K562 (cell line): ENCODE measurements around the gene ALDH18A1. TPM values are rescaled to one million over a fixed set of nuclear protein-coding genes. Genes with fewer than 3 reads are reported as not detected.

Experiments used
- ATAC-seq: fragments of 200-7000 bp; cut with Tn5 transposase; 3 replicates; pipeline ENCODE4 v1.9.1; 2020; ENCODE audit warnings: moderate library complexity
- BruUV-seq: library from RNA; stranded (reverse); fragments of 400-500 nt; replicated peaks from 2 replicates; lab custom pipeline; 2021; lab: Mats Ljungman, UMichigan
- CTCF ChIA-PET: fragments of 300-600 bp; formaldehyde crosslinking; extraction: SDS; loops from one replicate; lab custom pipeline; 2021; ENCODE audit warnings: low intra/inter-chr PET ratio; lab: Yijun Ruan, JAX
- POLR2A ChIA-PET: fragments of 300-600, 350-650 bp; sonication (Branson Sonifier 250); formaldehyde crosslinking; extraction: SDS; loops from one replicate; lab custom pipeline; 2021; ENCODE audit warnings: antibody characterized with exemption, inconsistent platforms; lab: Yijun Ruan, JAX
- DNase-seq, 4 experiments: peaks; one replicate each; pipeline versions ENCODE4 v3.0.0 to v3.0.0-alpha.2; 2011 to 2018; ENCODE audit warnings: low spot score in 3 of 4, mixed read lengths in 3 of 4; ENCODE audit errors: extremely low read depth in 1 of 4
- FAIRE-seq: peaks from 2 replicates; lab custom pipeline; 2011; peaks lifted over from hg19 to GRCh38; lab: Jason Lieb, UNC
- H2AFZ ChIP-seq: 2 replicates; pipeline ENCODE4 v1.6.0; 2011; ENCODE audit warnings: low read depth, low read length, control low read depth, inconsistent platforms
- H3K27ac ChIP-seq: fragments of 200-600 bp; 3 replicates; pipeline ENCODE4 v1.8.0; 2011; ENCODE audit warnings: low read depth, mild to moderate bottlenecking, control low read depth, inconsistent platforms, low read length, moderate library complexity, mixed read lengths; ENCODE audit errors: extremely low read depth
- H3K27me3 ChIP-seq, 2 experiments: fragments of 300-600 bp in 1 of 2; 2 replicates in 1 of 2; 3 replicates in 1 of 2; pipeline versions ENCODE4 v1.6.0 to v1.8.0; 2011; ENCODE audit warnings: inconsistent platforms in 2 of 2, low read length in 2 of 2, mild to moderate bottlenecking in 1 of 2, mixed read lengths in 1 of 2, moderate library complexity in 1 of 2; ENCODE audit not compliant: control insufficient read depth in 2 of 2, insufficient read depth in 2 of 2
- H3K36me3 ChIP-seq: fragments of 300-600 bp; 3 replicates; pipeline ENCODE4 v1.8.0; 2011; ENCODE audit warnings: mild to moderate bottlenecking, low read length, inconsistent platforms; ENCODE audit not compliant: control insufficient read depth, insufficient read depth
- H3K4me1 ChIP-seq, 2 experiments: fragments of 200-600 bp in 1 of 2; replicated peaks in 1 of 2; 2 replicates in 1 of 2; 3 replicates in 1 of 2; pipeline versions ENCODE4 v1.5.1 to v1.8.0; 2011; ENCODE audit warnings: inconsistent platforms in 2 of 2, low read length in 2 of 2, mild to moderate bottlenecking in 1 of 2, mixed read lengths in 1 of 2, moderate library complexity in 1 of 2; ENCODE audit not compliant: control insufficient read depth in 2 of 2, insufficient read depth in 2 of 2
- H3K4me2 ChIP-seq: 2 replicates; pipeline ENCODE4 v1.6.1; 2011; ENCODE audit warnings: low read length, control low read depth, inconsistent platforms, mixed read lengths; ENCODE audit not compliant: insufficient read depth
- H3K4me3 ChIP-seq: fragments of 200-600 bp; sonication (generic), shearing (Covaris generic); 2 replicates; pipeline ENCODE4 v1.5.1; 2016; ENCODE audit warnings: control low read depth, inconsistent platforms
- H3K79me2 ChIP-seq: fragments of 200-600 bp; 3 replicates; pipeline ENCODE4 v1.8.0; 2011; ENCODE audit warnings: low read length, inconsistent platforms; ENCODE audit not compliant: control insufficient read depth, insufficient read depth
- H3K9ac ChIP-seq, 2 experiments: 2 replicates each; pipeline versions ENCODE4 v1.6.0 to v1.6.1; 2011; ENCODE audit warnings: low read depth in 2 of 2, low read length in 2 of 2, control low read depth in 1 of 2, inconsistent platforms in 1 of 2, mild to moderate bottlenecking in 1 of 2, mixed read lengths in 1 of 2; ENCODE audit not compliant: insufficient read depth in 1 of 2
- H3K9me1 ChIP-seq: one replicate; pipeline ENCODE4 v1.6.0; 2011; ENCODE audit warnings: inconsistent platforms, mild to moderate bottlenecking, low read length, moderate library complexity; ENCODE audit not compliant: control insufficient read depth, insufficient read depth
- H3K9me3 ChIP-seq: replicated peaks from 2 replicates; pipeline ENCODE4 v1.5.1; 2011; ENCODE audit warnings: low read depth, low read length, inconsistent platforms; ENCODE audit not compliant: control insufficient read depth, insufficient read depth
- H4K20me1 ChIP-seq: replicated peaks from 2 replicates; pipeline ENCODE4 v1.6.1; 2011; ENCODE audit warnings: low read length, inconsistent platforms, mixed read lengths; ENCODE audit not compliant: control insufficient read depth, insufficient read depth
- ARID4B ChIP-seq: sonication (generic); formaldehyde crosslinking; IDR thresholded peaks from 2 replicates; pipeline ENCODE4 v1.8.0; 2022; ENCODE audit warnings: mild to moderate bottlenecking, missing genetic modification reagents
- BDP1 ChIP-seq: IDR thresholded peaks from 3 replicates; pipeline ENCODE4 v1.6.1; 2011; ENCODE audit not compliant: insufficient read length, insufficient read depth
- ESRRA ChIP-seq: fragments of 450-650 bp; IDR thresholded peaks from 2 replicates; pipeline ENCODE4 v1.6.1; 2014; ENCODE audit warnings: low read depth, mild to moderate bottlenecking, moderate library complexity, borderline replicate concordance
- FOXK1 ChIP-seq: sonication (generic); formaldehyde crosslinking; IDR thresholded peaks from 2 replicates; pipeline ENCODE4 v1.8.0; 2022; ENCODE audit warnings: missing genetic modification reagents, mild to moderate bottlenecking, borderline replicate concordance
- GABPA ChIP-seq: fragments of 200-800 bp; sonication (Bioruptor generic); conservative IDR thresholded peaks from 2 replicates; pipeline ENCODE4 v1.6.1; 2016; ENCODE audit warnings: low read depth, missing genetic modification characterization, missing compliant biosample characterization
- HNRNPUL1 ChIP-seq: fragments of 200-400 bp; formaldehyde crosslinking; IDR thresholded peaks from 2 replicates; pipeline ENCODE4 v1.6.1; 2017; ENCODE audit warnings: low read length
- KDM4B ChIP-seq, 2 experiments: fragments of 450-650 bp in 1 of 2; sonication (generic) in 1 of 2; IDR thresholded peaks; 2 replicates each; pipeline ENCODE4 v1.6.1; 2016 to 2017; ENCODE audit warnings: borderline replicate concordance in 2 of 2, antibody characterized with exemption in 1 of 2, low read depth in 1 of 2, mild to moderate bottlenecking in 1 of 2
- OTX1 ChIP-seq: fragments of 450-650 bp; formaldehyde crosslinking; IDR thresholded peaks from 2 replicates; pipeline ENCODE4 v1.4.0; 2022; ENCODE audit warnings: mild to moderate bottlenecking
- RHOXF2B ChIP-seq: fragments of 250-450 bp; sonication (Bioruptor Pico); conservative IDR thresholded peaks from 2 replicates; pipeline ENCODE4 v1.5.1; 2021
- SAFB2 ChIP-seq: fragments of 200-400 bp; formaldehyde crosslinking; IDR thresholded peaks from 2 replicates; pipeline ENCODE4 v1.6.1; 2018; ENCODE audit warnings: borderline replicate concordance, low read length, low read depth, moderate library complexity; ENCODE audit not compliant: severe bottlenecking
- ZNF175 ChIP-seq: fragments of 200-800 bp; sonication (Bioruptor generic); IDR thresholded peaks from 2 replicates; pipeline ENCODE4 v1.6.1; 2016; ENCODE audit warnings: low read depth, mild to moderate bottlenecking, missing genetic modification characterization, missing compliant biosample characterization
- ZNF184 ChIP-seq: sonication (generic); formaldehyde crosslinking; IDR thresholded peaks from 2 replicates; pipeline ENCODE4 v1.5.0; 2020; ENCODE audit warnings: missing genetic modification reagents
- WGBS: fragments of 100-300 bp; shearing (Covaris generic); methylation state at CpG from one replicate; pipeline ENCODE4 v1.1.6; 2016; ENCODE audit warnings: low coverage, mixed read lengths; ENCODE audit not compliant: insufficient coverage; ENCODE audit errors: missing lambda C conversion rate; 5-methylcytosine and 5-hydroxymethylcytosine counted together
- in situ Hi-C: fragments of 300-500 bp; cut with MboI; formaldehyde crosslinking; loops from 4 replicates; pipeline ENCODE4 v1.15.0; 2018; ENCODE audit warnings: inconsistent platforms, mixed read lengths
- intact Hi-C: fragments of 100-400 bp; cut with micrococcal nuclease; formaldehyde crosslinking; loops from 2 replicates; pipeline ENCODE4 v1.14.2; 2022
- polyA plus RNA-seq, 8 experiments: library from polyadenylated mRNA; depleted of rRNA in 4 of 8; stranded (reverse) in 5 of 8; unstranded in 3 of 8; fragments of >200 nt; fragmentation: Nextera tagmentation in 2 of 8; fragmentation: Illumina TruSeq in 1 of 8; extraction: Ambion mirVana in 2 of 8; extraction: Trizol in 1 of 8; gene quantifications; 2 replicates each; pipeline versions ENCODE4 v1.2.1 to v1.2.3, GENCODE V29; 2011 to 2014; ENCODE audit warnings: inconsistent platforms in 1 of 8, missing spikeins in 1 of 8
- total RNA-seq, 7 experiments: library from RNA; depleted of rRNA in 6 of 7; stranded (reverse); fragments of >200 nt in 6 of 7; fragmentation: Illumina TruSeq in 2 of 7; extraction: Trizol in 2 of 7; gene quantifications; 2 replicates each; pipeline versions ENCODE4 v1.2.1 to v1.2.3, GENCODE V29; 2011 to 2021; ENCODE audit warnings: low replicate concordance in 1 of 7
- TF ChIP-seq, protein P1 (sequence below): fragments of 250-450 bp; sonication (Bioruptor Pico); IDR thresholded peaks from 2 replicates; pipeline ENCODE4 v1.8.0; 2022; ENCODE audit warnings: moderate library complexity, mild to moderate bottlenecking, inconsistent platforms
- TF ChIP-seq, protein P2 (sequence below): sonication (generic); formaldehyde crosslinking; IDR thresholded peaks from 2 replicates; pipeline ENCODE4 v1.8.0; 2022; ENCODE audit warnings: mild to moderate bottlenecking, low read depth, missing genetic modification reagents
- TF ChIP-seq, protein P3 (sequence below): sonication (generic); formaldehyde crosslinking; IDR thresholded peaks from 2 replicates; pipeline ENCODE4 v1.5.0; 2020; ENCODE audit warnings: missing genetic modification reagents

Gene ALDH18A1
- total and polyA plus RNA-seq, 9 of the 15 experiments (the other 6 are each of a cell fraction or from before 2014, with no cell fraction given): 12.0 to 83.3 (median 43.8) TPM

- peak within 1 kb of the TSS; percentile 67 for H3K4me3 ChIP-seq
- peaks cover 18 to 22% of the 10 kb centered on the region in 2 experiments; a peak in 4 of 5 replicates for H3K4me1 ChIP-seq
- peak within 1 kb of the TSS; percentile 89 for H2AFZ ChIP-seq
- ATAC-seq (peak; percentile 99), FAIRE-seq (peak; percentile 84), DNase-seq (peak; percentile 92 to 95 (median 94))
- no peaks in the 10 kb centered on the region; the same call in 1 of the 2 replicates for H3K9me3 ChIP-seq
- no peaks in the 10 kb centered on the region for H3K36me3 ChIP-seq
- intact Hi-C loops (loop anchor here (2.0 kb wide), 1 partner anchor 69 kb away; no protein-coding TSS in a partner anchor), in situ Hi-C loops (no loop called here)
- under 1% methylated on average over 41 of the region's 77 CpGs for WGBS
- H3K27ac ChIP-seq: peak within 1 kb of the TSS; percentile 68
- POLR2A ChIA-PET: no interaction called here
- peak within 1 kb of the TSS; percentile 87 for H3K4me2 ChIP-seq
- BruUV-seq: no TSS peak
- CTCF ChIA-PET: interaction anchor here (0.6 kb wide), 1 partner anchor 125 kb away, joined by 3 read pairs; no protein-coding TSS in a partner anchor
- H3K9me1 ChIP-seq: no peaks in the 10 kb centered on the region
- peaks cover 8% of the 10 kb centered on the region; the same call in 2 of the 3 replicates for H3K79me2 ChIP-seq
- H3K27me3 ChIP-seq: no peaks in the 10 kb centered on the region
- no peaks in the 10 kb centered on the region for H4K20me1 ChIP-seq
- H3K9ac ChIP-seq: peak within 1 kb of the TSS; percentile 56 to 92
- no peak for TF ChIP-seq HNRNPUL1
- TF ChIP-seq SAFB2: no peak
- peak; percentile 74 for TF ChIP-seq GABPA
- TF ChIP-seq ZNF175 (CRISPR knock-in tag): no peak
- TF ChIP-seq ESRRA: peak; percentile 58
- TF ChIP-seq BDP1: no peak
- TF ChIP-seq, protein P1, sequence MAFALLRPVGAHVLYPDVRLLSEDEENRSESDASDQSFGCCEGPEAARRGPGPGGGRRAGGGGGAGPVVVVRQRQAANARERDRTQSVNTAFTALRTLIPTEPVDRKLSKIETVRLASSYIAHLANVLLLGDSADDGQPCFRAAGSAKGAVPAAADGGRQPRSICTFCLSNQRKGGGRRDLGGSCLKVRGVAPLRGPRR: no peak
- TF ChIP-seq KDM4B (IDR thresholded peaks at IDR 0.05; ENCODE audit: borderline replicate concordance in 2 of 2, low read depth in 1 of 2): no peak
- TF ChIP-seq, protein P2, sequence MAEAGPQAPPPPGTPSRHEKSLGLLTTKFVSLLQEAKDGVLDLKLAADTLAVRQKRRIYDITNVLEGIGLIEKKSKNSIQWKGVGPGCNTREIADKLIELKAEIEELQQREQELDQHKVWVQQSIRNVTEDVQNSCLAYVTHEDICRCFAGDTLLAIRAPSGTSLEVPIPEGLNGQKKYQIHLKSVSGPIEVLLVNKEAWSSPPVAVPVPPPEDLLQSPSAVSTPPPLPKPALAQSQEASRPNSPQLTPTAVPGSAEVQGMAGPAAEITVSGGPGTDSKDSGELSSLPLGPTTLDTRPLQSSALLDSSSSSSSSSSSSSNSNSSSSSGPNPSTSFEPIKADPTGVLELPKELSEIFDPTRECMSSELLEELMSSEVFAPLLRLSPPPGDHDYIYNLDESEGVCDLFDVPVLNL: no peak
- TF ChIP-seq, protein P3, sequence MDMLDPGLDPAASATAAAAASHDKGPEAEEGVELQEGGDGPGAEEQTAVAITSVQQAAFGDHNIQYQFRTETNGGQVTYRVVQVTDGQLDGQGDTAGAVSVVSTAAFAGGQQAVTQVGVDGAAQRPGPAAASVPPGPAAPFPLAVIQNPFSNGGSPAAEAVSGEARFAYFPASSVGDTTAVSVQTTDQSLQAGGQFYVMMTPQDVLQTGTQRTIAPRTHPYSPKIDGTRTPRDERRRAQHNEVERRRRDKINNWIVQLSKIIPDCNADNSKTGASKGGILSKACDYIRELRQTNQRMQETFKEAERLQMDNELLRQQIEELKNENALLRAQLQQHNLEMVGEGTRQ (CRISPR knock-in tag): no peak
- TF ChIP-seq ZNF184 (CRISPR knock-in tag): no peak
- TF ChIP-seq FOXK1 (CRISPR knock-in tag): no peak
- no peak for TF ChIP-seq RHOXF2B (CRISPR knock-in tag)
- no peak for TF ChIP-seq ARID4B (CRISPR knock-in tag)
- no peak for TF ChIP-seq OTX1 (CRISPR knock-in tag)
Measured at GRCh38 chr10:95561177-95561863, 95.2 kb downstream of the ALDH18A1 start, which contains the start of gene SORBS1. Gene SORBS1 (minus strand): TSS chr10:95561371. CDS start chr10:95441135, 120,236 bp downstream.
